ENCODE data around the gene PAN3.

The PAN3 gene

GRCh38 chr13:28340272-28340793 lies 202.0 kb downstream of the PAN3 start:
- no peak for DNase-seq

GRCh38 chr13:28342251-28342650 lies 203.9 kb downstream of the PAN3 start:
- DNase-seq = no peak

- DNase-seq = no peak
Measured at GRCh38 chr13:28344163-28344562, 205.8 kb downstream of the PAN3 start.

Data from stimulated activated naive CD4-positive, alpha-beta T cell (primary cell).